Activated T-cell treated with anti-CD3 and anti-CD28 coated beads, Interleukin-2, amount 50 U/mL, for 4 hours (primary cell): ENCODE measurements around the gene ITPKB. TPM values are rescaled to one million over a fixed set of nuclear protein-coding genes. Genes with fewer than 3 reads are reported as not detected.

ENCODE experiments used
- ATAC-seq, 2 donors: fragments of 200-7000 bp; cut with Tn5 transposase; one replicate each; pipeline ENCODE4 v1.10.0; 2021
- DNase-seq: peaks from one replicate; pipeline ENCODE4 v3.0.0-alpha.2; 2020
- H3K27me3 Mint-ChIP-seq: one replicate; pipeline ENCODE4 v1.8.0; 2021; ENCODE audit warnings: low read depth, mixed read lengths
- H3K36me3 Mint-ChIP-seq: one replicate; pipeline ENCODE4 v1.8.0; 2022; ENCODE audit warnings: mixed read lengths; ENCODE audit not compliant: insufficient read depth
- H3K4me1 Mint-ChIP-seq: one replicate; pipeline ENCODE4 v1.8.0; 2021; ENCODE audit warnings: low read depth, mixed read lengths
- H3K4me3 Mint-ChIP-seq: one replicate; pipeline ENCODE4 v1.8.0; 2021; ENCODE audit warnings: mild to moderate bottlenecking, moderate library complexity, mixed read lengths
- H3K9me3 Mint-ChIP-seq: one replicate; pipeline ENCODE4 v1.8.0; 2021; ENCODE audit warnings: mixed read lengths
- total RNA-seq, 3 donors: library from RNA; stranded (reverse); gene quantifications; one replicate each; pipeline ENCODE4 v1.2.1, GENCODE V29; 2021

ITPKB gene
- total RNA-seq, 3 donors from 2014 or later, result 26.2 to 28.3 (median 27.7) TPM

DNA sequence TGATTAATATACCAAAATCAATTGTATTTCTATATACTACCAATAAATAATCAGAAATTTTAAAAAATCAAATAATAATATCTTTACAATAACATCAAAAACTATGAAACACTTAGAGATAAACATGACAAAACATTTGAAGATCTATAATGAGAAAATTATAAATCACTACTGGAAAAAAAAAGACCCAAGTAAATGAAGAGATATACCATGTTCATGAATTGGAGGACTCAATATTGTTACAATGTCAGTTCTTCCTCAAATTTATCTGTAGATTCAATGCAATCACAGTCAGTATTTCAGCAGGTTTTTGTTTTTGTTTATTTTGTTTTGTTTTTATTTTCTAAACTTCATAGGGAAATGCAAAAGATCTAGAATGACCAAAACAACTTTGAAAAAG is 4.2 kb upstream of the ITPKB start:
- Mint-ChIP-seq H3K4me1 (peaks cover 21% of the 10 kb centered on the region), H3K9me3 (no peaks in the 10 kb centered on the region), H3K36me3 (no peaks in the 10 kb centered on the region), H3K4me3 (no peak overlapping the region), H3K27me3 (no peaks in the 10 kb centered on the region)
- DNase-seq (no peak), ATAC-seq (no peak)

DNA sequence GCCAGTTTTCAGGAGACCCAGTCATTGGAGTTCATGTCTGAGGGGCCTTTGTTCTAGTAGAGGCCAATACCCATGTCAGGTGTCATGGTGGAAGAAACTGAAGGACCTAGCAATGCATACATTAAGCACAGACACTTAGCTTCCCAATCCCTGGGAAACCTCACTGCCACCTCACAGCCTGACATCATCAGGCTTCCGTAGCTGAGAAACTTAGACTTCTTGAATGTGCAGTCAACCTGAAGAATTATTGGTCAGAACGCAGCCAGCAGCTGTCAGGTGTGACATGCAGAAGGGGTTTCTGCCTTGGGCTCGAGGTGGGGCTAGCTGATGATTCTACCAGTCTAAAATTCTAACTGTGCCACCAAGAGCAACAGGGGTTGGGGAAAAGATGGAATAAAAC is 1.9 kb upstream of the ITPKB start:
- H3K27me3 Mint-ChIP-seq, result no peaks in the 10 kb centered on the region
- ATAC-seq, result no peak
- peaks cover 21% of the 10 kb centered on the region for H3K4me1 Mint-ChIP-seq
- no peaks in the 10 kb centered on the region for H3K36me3 Mint-ChIP-seq
- H3K4me3 Mint-ChIP-seq, result no peak overlapping the region
- no peaks in the 10 kb centered on the region for H3K9me3 Mint-ChIP-seq
- DNase-seq, result no peak

DNA sequence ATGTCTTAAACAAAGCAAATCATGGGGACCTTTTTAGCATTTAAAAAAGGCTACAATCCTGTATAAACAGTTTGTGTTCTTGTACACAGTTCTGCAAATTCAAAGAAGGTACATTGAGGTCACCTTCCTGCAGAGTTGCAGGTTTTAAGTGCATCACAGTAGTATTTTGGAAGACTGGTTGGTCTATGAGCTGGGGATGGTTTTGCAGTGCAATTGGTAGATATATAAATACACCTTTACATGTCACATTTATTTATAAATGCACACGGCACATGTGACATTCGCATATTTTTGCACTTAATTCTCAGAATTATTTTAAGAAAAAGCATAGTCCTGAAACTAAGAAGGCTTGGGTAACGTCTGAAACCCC is 599 bp upstream of the ITPKB start:
- ATAC-seq (no peak), DNase-seq (no peak)
- H3K4me3 Mint-ChIP-seq, result peak overlapping the region; percentile 95
- no peaks in the 10 kb centered on the region for H3K27me3 Mint-ChIP-seq
- peaks cover 34% of the 10 kb centered on the region for H3K4me1 Mint-ChIP-seq
- H3K36me3 Mint-ChIP-seq, result no peaks in the 10 kb centered on the region
- H3K9me3 Mint-ChIP-seq, result no peaks in the 10 kb centered on the region

DNA sequence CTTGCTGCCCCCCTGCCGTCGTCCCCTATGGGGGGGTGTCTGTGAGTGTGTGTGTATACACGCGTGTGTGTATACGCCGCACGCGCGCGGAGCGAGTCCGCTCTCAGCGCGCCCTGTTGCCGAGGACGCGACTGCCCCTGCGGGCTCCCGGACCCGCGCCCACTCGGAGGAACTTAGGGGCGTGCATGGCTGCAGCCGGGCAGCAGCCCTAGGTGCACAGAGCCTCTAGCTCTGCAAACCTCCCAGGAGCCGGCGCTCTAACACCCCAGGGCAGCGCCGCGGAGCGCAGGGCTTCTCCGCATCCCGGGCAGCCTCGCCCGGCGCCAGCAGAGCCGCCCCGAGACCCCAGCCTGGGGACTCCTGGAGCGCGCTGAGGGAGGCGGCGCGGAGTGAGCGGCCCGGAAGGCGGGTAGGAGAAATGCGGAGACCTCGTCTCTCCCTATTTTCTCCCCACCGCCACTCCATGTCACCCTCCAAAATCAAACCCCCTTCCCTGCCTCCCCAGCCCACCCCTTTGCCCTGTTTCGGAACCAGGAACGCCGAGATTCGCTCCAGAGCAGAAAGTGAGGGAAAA is 574 bp downstream of the ITPKB start:
- ATAC-seq (peak; percentile 31 to 34), DNase-seq (no peak)
- peaks cover 2% of the 10 kb centered on the region for H3K36me3 Mint-ChIP-seq
- peak overlapping the region; percentile 95 for H3K4me3 Mint-ChIP-seq
- no peaks in the 10 kb centered on the region for H3K9me3 Mint-ChIP-seq
- H3K4me1 Mint-ChIP-seq, result peaks cover 46% of the 10 kb centered on the region
- no peaks in the 10 kb centered on the region for H3K27me3 Mint-ChIP-seq

DNA sequence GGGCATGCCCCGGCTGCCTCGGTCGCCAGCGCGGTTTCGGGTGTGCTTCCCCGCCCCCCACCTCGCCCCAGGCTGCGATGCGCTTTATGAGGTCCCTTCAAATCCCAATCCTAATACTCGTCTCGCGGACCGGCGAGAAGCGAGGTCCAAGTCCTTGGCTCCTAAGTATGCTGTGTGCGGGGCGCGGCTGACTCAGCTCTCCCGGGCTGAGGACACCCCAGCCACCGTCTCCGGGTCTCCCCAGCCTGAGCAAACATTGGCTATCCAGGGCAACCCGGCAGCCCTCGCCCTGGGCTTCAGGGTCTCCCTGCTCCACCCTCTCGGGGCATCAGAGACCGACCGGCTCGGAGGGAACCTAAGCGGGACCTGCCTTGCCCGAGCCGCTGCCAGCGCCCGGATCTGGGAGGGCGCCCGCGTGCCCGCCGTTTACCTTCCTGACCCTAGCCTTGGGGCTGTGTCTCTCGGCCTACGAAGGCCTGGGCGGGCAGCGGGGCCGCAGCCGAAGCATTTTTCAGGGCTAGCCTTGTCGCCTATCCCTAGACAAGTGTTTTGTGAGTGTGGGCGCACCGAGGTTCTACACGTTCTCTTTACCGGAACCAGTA is 1.2 kb downstream of the ITPKB start:
- no peaks in the 10 kb centered on the region for H3K27me3 Mint-ChIP-seq
- H3K4me1 Mint-ChIP-seq, result peaks cover 52% of the 10 kb centered on the region
- DNase-seq (peak; percentile 41), ATAC-seq (peak; percentile 38 to 39)
- no peaks in the 10 kb centered on the region for H3K9me3 Mint-ChIP-seq
- peaks cover 3% of the 10 kb centered on the region for H3K36me3 Mint-ChIP-seq
- peak overlapping the region; percentile 95 for H3K4me3 Mint-ChIP-seq

DNA sequence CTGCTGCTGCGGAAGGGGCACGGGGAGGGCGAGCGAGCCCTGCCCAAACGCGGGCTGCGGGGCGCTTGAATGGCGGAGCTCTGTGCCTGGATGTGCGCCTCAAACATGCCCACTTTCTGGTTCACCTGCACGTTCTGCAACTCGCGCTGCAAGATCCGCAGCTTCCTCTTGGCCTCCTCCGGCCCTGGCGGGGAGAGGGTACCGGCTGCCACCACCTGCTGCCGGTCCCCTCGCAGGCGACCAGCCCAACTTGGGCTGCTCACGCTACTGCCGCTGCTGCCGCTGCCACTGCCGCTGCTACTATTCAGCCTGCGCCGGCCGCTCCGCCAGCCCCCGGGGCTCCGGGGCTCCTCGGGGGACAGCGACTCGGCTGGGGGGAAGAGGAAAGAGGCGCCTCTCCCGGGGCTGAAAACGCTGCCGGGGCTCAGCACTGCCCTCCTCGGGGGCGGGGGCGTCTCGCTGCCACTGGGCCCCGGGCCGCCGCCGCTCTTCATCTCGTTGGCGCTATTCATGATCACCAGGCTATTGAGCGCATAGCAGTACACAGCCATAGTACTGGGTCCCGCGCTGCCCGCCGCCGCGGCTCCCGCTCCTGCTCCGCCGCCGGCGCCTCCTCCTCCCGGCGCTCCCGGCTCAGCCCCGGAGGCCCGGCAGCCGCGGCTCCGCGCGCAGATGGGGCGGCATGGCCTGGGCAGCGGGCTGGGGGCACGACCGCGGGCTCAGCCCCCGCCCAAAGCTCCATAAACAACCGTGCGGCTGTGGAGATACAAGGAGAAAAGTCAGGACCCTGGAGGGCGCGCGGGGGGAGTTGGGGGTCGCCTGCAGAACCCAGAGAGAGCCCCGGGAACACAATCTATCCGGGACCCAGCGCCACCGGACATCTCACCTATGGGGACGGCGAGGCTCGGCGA is 1.9 kb downstream of the ITPKB start:
- DNase-seq, result peak; percentile 31
- Mint-ChIP-seq H3K4me3 (peak overlapping the region; percentile 95), H3K27me3 (no peaks in the 10 kb centered on the region), H3K4me1 (peaks cover 57% of the 10 kb centered on the region), H3K9me3 (no peaks in the 10 kb centered on the region), H3K36me3 (peaks cover 6% of the 10 kb centered on the region)
- peak; percentile 41 to 42 for ATAC-seq

DNA sequence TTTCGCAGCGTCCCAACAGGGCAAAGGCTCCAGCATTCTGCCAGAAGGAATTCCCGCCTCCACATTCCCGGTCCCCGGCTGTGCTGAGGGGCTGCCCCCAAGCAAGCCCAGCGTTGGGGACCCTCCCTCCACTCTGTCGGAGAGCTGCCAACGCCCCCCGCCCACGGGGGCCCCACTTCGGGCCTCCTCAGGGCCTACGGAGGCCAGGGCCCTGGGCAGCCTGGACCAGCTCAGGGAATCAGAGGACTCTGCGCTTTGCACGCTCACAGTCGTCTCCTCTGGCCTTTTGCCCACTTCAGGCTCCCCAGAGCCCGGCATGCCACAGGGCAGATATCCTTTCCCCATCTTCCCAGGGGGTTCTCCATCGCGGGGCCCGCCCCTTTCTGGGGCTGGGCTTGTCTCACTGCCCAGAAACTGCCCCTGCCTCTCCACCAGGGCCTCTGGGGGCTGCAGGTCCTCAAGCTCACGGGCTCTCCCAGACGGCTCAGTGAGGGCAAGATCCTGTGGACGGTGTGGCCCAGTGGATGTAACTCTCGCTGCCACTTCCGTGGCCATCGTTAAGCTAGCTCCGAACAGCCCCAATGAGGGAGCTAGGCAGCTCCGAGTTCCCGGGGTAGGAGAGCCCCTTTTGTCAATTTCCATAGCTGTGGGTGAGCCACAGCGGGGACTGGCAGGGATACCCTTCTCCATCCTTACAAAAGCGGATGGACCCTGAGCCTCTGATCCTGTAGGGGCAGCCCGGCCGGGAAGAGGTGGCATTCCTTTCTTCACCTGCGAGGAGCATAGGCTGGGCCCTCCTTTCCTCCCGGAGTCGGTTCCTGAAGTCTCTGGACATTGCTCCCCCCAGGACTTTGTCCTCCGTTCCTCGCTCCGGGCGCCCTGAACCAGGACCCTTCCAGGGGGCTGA is 2.8 kb downstream of the ITPKB start:
- ATAC-seq (no peak), DNase-seq (no peak)
- Mint-ChIP-seq H3K4me3 (peak overlapping the region; percentile 95), H3K4me1 (peaks cover 64% of the 10 kb centered on the region), H3K9me3 (no peaks in the 10 kb centered on the region), H3K36me3 (peaks cover 11% of the 10 kb centered on the region), H3K27me3 (no peaks in the 10 kb centered on the region)

DNA sequence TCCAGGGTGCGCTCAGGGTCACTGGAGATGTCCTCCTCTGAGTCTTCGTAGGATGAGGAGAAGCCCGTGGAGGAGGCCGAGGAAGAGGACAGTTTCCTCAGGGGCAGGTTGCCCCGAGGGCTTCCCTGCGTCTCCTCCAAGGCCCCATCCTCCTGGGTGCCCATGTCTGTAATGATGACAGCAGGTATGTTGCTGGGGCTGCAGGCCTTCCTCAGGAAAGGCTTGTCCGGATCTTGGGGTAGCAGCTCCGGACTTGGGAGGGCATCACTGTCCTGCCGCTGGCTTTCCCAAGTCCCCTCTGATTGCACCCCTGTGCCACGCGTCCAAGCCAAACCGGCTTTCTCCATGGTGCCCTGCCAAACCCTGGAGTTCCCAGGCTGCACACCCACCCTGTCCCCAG is 3.5 kb downstream of the ITPKB start:
- Mint-ChIP-seq H3K4me3 (peak overlapping the region; percentile 95), H3K9me3 (no peaks in the 10 kb centered on the region), H3K4me1 (peaks cover 66% of the 10 kb centered on the region), H3K27me3 (no peaks in the 10 kb centered on the region), H3K36me3 (peaks cover 15% of the 10 kb centered on the region)
- no peak for DNase-seq
- ATAC-seq, result no peak

DNA sequence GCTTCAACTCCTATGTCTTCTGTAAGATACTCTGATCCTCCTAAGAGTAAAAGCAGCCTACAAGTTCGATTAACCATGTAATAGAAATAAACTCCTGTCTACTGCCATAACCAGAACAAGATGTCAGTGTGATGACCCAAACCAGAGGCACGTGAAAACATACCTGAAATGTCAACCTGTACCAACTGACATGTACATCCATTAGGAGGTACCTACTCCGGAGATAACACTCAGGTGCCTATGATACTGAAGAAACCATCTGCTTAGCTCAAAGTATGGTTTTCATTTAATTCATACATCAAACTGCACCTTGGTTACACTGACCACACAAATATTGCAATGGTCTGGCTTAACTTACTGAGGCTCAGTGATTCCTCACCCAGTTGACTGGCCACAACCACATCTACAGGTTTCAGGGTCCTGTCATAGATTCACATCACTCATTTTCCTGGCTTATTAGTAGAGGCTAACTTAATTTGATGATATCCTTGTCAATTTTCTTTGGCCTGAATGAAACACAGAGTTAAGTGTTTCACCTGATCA is 4.4 kb downstream of the ITPKB start:
- no peaks in the 10 kb centered on the region for H3K9me3 Mint-ChIP-seq
- ATAC-seq (no peak), DNase-seq (no peak)
- H3K4me3 Mint-ChIP-seq, result peak overlapping the region; percentile 95
- peaks cover 21% of the 10 kb centered on the region for H3K36me3 Mint-ChIP-seq
- H3K27me3 Mint-ChIP-seq, result no peaks in the 10 kb centered on the region
- peaks cover 68% of the 10 kb centered on the region for H3K4me1 Mint-ChIP-seq

DNA sequence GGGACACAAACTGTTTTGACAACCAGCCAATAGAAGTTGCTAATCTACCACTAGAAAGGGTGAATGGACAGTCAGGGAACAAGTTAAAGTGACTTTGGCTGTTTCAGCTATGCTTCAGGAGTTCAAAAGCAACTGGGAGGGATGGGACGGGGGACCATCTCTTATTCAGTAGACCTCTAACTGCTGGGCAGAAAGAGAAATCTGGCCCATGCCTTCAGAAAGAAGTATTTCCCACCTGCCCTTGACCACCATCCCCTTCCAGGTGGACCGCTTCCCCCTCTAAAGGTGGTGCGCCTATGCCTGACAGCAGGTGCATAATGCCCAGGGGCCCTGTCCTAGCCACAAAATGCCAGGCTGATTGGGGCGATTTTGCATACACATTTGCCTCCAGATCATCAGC is 5.2 kb downstream of the ITPKB start:
- H3K4me1 Mint-ChIP-seq, result peaks cover 68% of the 10 kb centered on the region
- DNase-seq, result no peak
- ATAC-seq, result no peak
- peaks cover 22% of the 10 kb centered on the region for H3K36me3 Mint-ChIP-seq
- H3K9me3 Mint-ChIP-seq, result no peaks in the 10 kb centered on the region
- peak overlapping the region; percentile 95 for H3K4me3 Mint-ChIP-seq
- H3K27me3 Mint-ChIP-seq, result no peaks in the 10 kb centered on the region

DNA sequence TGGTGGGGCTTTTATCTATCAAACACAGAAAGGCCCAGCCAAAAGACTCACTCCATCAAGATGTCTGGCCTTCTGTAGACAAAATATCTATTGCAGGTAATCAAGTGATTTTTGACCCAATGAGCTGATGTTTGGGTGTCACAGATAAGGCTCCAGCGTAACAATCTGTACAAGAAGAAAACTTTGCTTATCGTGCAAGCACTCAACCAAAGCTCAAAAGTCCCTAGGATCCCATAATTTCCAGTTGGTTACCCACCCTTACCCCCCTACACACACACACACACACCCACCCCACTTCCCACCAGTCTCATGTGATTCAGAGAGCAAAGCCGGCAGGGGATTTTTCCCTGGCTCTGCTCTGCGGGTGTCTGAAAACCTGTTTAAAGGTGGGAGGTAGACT is 5.8 kb downstream of the ITPKB start:
- peak overlapping the region; percentile 95 for H3K4me3 Mint-ChIP-seq
- peaks cover 74% of the 10 kb centered on the region for H3K4me1 Mint-ChIP-seq
- no peak for ATAC-seq
- H3K9me3 Mint-ChIP-seq, result no peaks in the 10 kb centered on the region
- peaks cover 25% of the 10 kb centered on the region for H3K36me3 Mint-ChIP-seq
- H3K27me3 Mint-ChIP-seq, result no peaks in the 10 kb centered on the region
- DNase-seq, result no peak

DNA sequence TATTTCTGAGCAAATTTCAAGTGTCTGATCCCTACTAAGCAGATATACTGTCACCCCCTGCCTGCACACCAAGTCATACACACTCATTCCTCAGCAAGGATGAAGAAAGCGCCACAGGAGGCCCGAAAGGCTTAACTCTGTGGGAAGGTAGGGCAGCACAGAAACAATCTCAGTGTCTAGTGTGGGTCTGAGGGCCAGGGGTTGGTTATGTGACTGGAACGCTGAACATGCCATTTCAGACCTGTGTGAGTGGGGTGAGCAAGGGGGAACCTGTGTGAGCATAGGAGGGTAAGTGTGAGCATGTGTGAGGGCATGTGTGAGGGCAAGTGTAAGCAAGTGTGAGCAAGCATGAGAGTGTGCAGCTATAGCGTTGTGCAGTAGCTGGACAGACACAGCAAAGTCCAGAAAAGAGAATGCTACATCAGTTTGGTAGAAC is 6.2 kb downstream of the ITPKB start:
- Mint-ChIP-seq H3K27me3 (no peaks in the 10 kb centered on the region), H3K4me1 (peaks cover 78% of the 10 kb centered on the region), H3K36me3 (peaks cover 25% of the 10 kb centered on the region), H3K4me3 (peak overlapping the region; percentile 95), H3K9me3 (no peaks in the 10 kb centered on the region)
- DNase-seq, result no peak
- peak; percentile 5 for ATAC-seq

DNA sequence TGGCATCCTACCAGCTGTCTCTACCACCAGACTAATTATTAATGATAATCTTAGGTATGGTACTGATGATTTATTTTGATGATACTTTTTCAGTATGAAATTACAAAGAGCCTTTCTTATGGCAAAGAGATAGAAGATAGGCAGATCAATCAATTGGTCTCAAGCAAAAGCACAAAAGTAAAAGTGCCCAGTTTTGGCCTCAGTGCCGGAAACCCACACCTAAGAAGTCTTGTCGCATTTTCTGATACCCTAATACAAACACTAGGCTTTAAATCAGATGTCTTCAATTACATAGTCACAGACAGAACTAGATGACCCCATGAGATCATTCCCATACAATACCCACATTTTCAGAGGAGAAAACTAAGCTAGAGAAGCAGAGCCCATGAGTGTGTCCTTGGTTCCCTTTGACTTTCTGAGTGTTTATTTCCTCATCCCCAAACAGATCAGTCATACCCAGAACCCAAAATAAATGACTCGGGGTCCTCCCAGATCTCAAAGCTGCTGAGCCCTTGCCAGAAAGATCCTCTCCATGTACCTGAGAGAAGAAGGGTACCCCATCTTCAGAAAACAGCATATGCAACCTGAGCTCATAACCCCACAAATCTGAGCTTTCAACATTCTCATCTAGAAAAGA is 7.7 kb downstream of the ITPKB start:
- ATAC-seq (peak; percentile 11 to 19), DNase-seq (no peak)
- H3K9me3 Mint-ChIP-seq, result no peaks in the 10 kb centered on the region
- peak overlapping the region; percentile 95 for H3K4me3 Mint-ChIP-seq
- H3K4me1 Mint-ChIP-seq, result peaks cover 93% of the 10 kb centered on the region
- H3K27me3 Mint-ChIP-seq, result no peaks in the 10 kb centered on the region
- H3K36me3 Mint-ChIP-seq, result peaks cover 28% of the 10 kb centered on the region
